GM12874 (cell line): ENCODE measurements around the gene HSFX3.

Experiments
- CTCF ChIP-seq: IDR thresholded peaks from 2 replicates; pipeline ENCODE4 v1.5.1; 2011; ENCODE audit warnings: low read depth, mild to moderate bottlenecking, control low read depth, low read length, moderate library complexity; ENCODE audit not compliant: insufficient read depth

HSFX3 gene

GRCh38 chrX:149508467-149508866 is 41.3 kb downstream of the HSFX3 start:
- TF ChIP-seq CTCF = no peak

- TF ChIP-seq CTCF = no peak
Observed at GRCh38 chrX:149506349-149506748, 43.4 kb downstream of the HSFX3 start.

GRCh38 chrX:149505671-149506070 is 44.1 kb downstream of the HSFX3 start:
- no peak for TF ChIP-seq CTCF

- no peak for TF ChIP-seq CTCF
Observed at GRCh38 chrX:149504915-149505651, 44.6 kb downstream of the HSFX3 start, which contains the start of gene IDS. Gene IDS (minus strand): TSS chrX:149505306. CDS start chrX:149505137, 169 bp downstream.

GRCh38 chrX:149504226-149504914 is 45.4 kb downstream of the HSFX3 start:
- TF ChIP-seq CTCF = peak; percentile 74

GRCh38 chrX:149499766-149500165 is 50.0 kb downstream of the HSFX3 start:
- TF ChIP-seq CTCF = no peak

GRCh38 chrX:149498767-149499166 is 51.0 kb downstream of the HSFX3 start:
- TF ChIP-seq CTCF = no peak
